ENCODE data around the gene ARHGAP36.

Gene ARHGAP36

GRCh38 chrX:131058136-131058868, at the start of gene ARHGAP36:
Gene ARHGAP36, plus strand, starts transcription at chrX:131058346. Its CDS starts 23,320 bp downstream, at chrX:131081666.
- FAIRE-seq = no peak

GRCh38 chrX:131010186-131010585, 48.0 kb upstream of the ARHGAP36 start:
- no peak for FAIRE-seq

- no peak for FAIRE-seq
These were observed 32.8 kb upstream of the ARHGAP36 start for GRCh38 chrX:131025336-131025735.

- no peak for FAIRE-seq
These were observed 25.6 kb upstream of the ARHGAP36 start for GRCh38 chrX:131032354-131033230.

- no peak for FAIRE-seq
These were observed 24.1 kb upstream of the ARHGAP36 start for GRCh38 chrX:131034063-131034462.

GRCh38 chrX:131040781-131041180, 17.4 kb upstream of the ARHGAP36 start:
- FAIRE-seq = no peak

GRCh38 chrX:131041667-131042066, 16.5 kb upstream of the ARHGAP36 start:
- no peak for FAIRE-seq

GRCh38 chrX:131045726-131046125, 12.4 kb upstream of the ARHGAP36 start:
- FAIRE-seq = no peak

GRCh38 chrX:131046596-131046995, 11.6 kb upstream of the ARHGAP36 start:
- FAIRE-seq = no peak

- FAIRE-seq = no peak
These were observed 11.0 kb upstream of the ARHGAP36 start for GRCh38 chrX:131047180-131047579.

- FAIRE-seq = no peak
These were observed 5.1 kb upstream of the ARHGAP36 start for GRCh38 chrX:131053076-131053475.

GRCh38 chrX:131054906-131055305, 3.2 kb upstream of the ARHGAP36 start:
- FAIRE-seq = no peak

GRCh38 chrX:131057706-131058105, 440 bp upstream of the ARHGAP36 start:
- FAIRE-seq = no peak

- no peak for FAIRE-seq
These were observed 1.1 kb downstream of the ARHGAP36 start for GRCh38 chrX:131059246-131059645.

- FAIRE-seq = no peak
These were observed 2.0 kb downstream of the ARHGAP36 start for GRCh38 chrX:131060147-131060546.

- no peak for FAIRE-seq
These were observed 3.2 kb downstream of the ARHGAP36 start for GRCh38 chrX:131061306-131061705.

- FAIRE-seq = no peak
These were observed 5.5 kb downstream of the ARHGAP36 start for GRCh38 chrX:131063613-131064012.

- no peak for FAIRE-seq
These were observed 8.1 kb downstream of the ARHGAP36 start for GRCh38 chrX:131066237-131066636.

- FAIRE-seq = no peak
These were observed 9.1 kb downstream of the ARHGAP36 start for GRCh38 chrX:131067216-131067615.

- FAIRE-seq = no peak
These were observed 9.9 kb downstream of the ARHGAP36 start for GRCh38 chrX:131067846-131068745.

- no peak for FAIRE-seq
These were observed 11.0 kb downstream of the ARHGAP36 start for GRCh38 chrX:131068945-131069719.

All from islet of Langerhans (tissue), 1 donor.